Mesenchymal stem cell (in vitro differentiated cells and primary cell): ENCODE results near the gene RGS7.
"Not testable (repeated sequence)": the region's sequence is repeated elsewhere in the genome, so short reads cannot be mapped to it uniquely, and the experiment has no call there.

Experiments
- DNase-seq: peaks from one replicate; pipeline ENCODE4 v3.0.0-alpha.2; 2013
- H2AFZ ChIP-seq: one replicate; pipeline ENCODE4 v1.6.1; 2013; ENCODE audit warnings: low read depth, mild to moderate bottlenecking, control low read depth, inconsistent platforms, low read length, moderate library complexity
- H2AK5ac ChIP-seq: 2 replicates; pipeline ENCODE4 v1.6.1; 2013; ENCODE audit warnings: low read length, moderate library complexity, mild to moderate bottlenecking, inconsistent platforms; ENCODE audit not compliant: severe bottlenecking
- H2BK120ac ChIP-seq: one replicate; pipeline ENCODE4 v1.6.1; 2013; ENCODE audit warnings: low read depth, mild to moderate bottlenecking, inconsistent platforms, low read length, moderate library complexity
- H2BK12ac ChIP-seq, 2 experiments: one replicate each; pipeline ENCODE4 v1.6.1; 2013; ENCODE audit warnings: inconsistent platforms in 2 of 2, low read length in 2 of 2, mild to moderate bottlenecking in 2 of 2, moderate library complexity in 2 of 2, control low read depth in 1 of 2
- H2BK15ac ChIP-seq: one replicate; pipeline ENCODE4 v1.6.1; 2013; ENCODE audit warnings: mild to moderate bottlenecking, low read depth, inconsistent platforms; ENCODE audit not compliant: poor library complexity, severe bottlenecking
- H2BK5ac ChIP-seq: 2 replicates; pipeline ENCODE4 v1.6.1; 2013; ENCODE audit warnings: low read depth, mild to moderate bottlenecking, low read length, control low read depth, inconsistent platforms; ENCODE audit not compliant: poor library complexity, severe bottlenecking
- H3K14ac ChIP-seq, 2 experiments: one replicate each; pipeline ENCODE4 v1.6.1; 2013; ENCODE audit warnings: inconsistent platforms in 2 of 2, low read length in 2 of 2, control low read depth in 1 of 2, mild to moderate bottlenecking in 1 of 2, moderate library complexity in 1 of 2
- H3K18ac ChIP-seq, 2 experiments: one replicate each; pipeline ENCODE4 v1.6.1; 2013; ENCODE audit warnings: inconsistent platforms in 2 of 2, low read length in 2 of 2, control low read depth in 1 of 2, low read depth in 1 of 2, mild to moderate bottlenecking in 1 of 2
- H3K23ac ChIP-seq, 2 experiments: one replicate each; pipeline ENCODE4 v1.6.1; 2013; ENCODE audit warnings: inconsistent platforms in 2 of 2, low read length in 2 of 2, mild to moderate bottlenecking in 2 of 2, moderate library complexity in 2 of 2, control low read depth in 1 of 2
- H3K27ac ChIP-seq: 2 replicates; pipeline ENCODE4 v1.5.1; 2013; ENCODE audit warnings: mild to moderate bottlenecking, moderate library complexity, low read length, control low read depth, inconsistent platforms; ENCODE audit not compliant: poor library complexity, severe bottlenecking
- H3K27me3 ChIP-seq, 2 experiments: 2 replicates each; pipeline versions ENCODE4 v1.6.1 to v1.7.0; 2013; ENCODE audit warnings: low read length in 2 of 2, mild to moderate bottlenecking in 2 of 2, moderate library complexity in 2 of 2, control low read depth in 1 of 2, inconsistent platforms in 1 of 2; ENCODE audit not compliant: control insufficient read depth in 1 of 2, insufficient read depth in 1 of 2
- H3K36me3 ChIP-seq, 2 experiments: 2 replicates each; pipeline versions ENCODE4 v1.6.1 to v1.7.0; 2013; ENCODE audit warnings: low read length in 2 of 2, control low read depth in 1 of 2, inconsistent platforms in 1 of 2, low read depth in 1 of 2, mild to moderate bottlenecking in 1 of 2; ENCODE audit not compliant: insufficient read depth in 2 of 2, control insufficient read depth in 1 of 2
- H3K4ac ChIP-seq, 2 experiments: one replicate each; pipeline ENCODE4 v1.6.1; 2013; ENCODE audit warnings: inconsistent platforms in 2 of 2, low read length in 2 of 2, mild to moderate bottlenecking in 2 of 2, moderate library complexity in 2 of 2, control low read depth in 1 of 2, low read depth in 1 of 2
- H3K4me1 ChIP-seq: 2 replicates; pipeline ENCODE4 v1.6.1; 2013; ENCODE audit warnings: low read depth, low read length, control low read depth; ENCODE audit not compliant: control insufficient read depth, insufficient read depth
- H3K4me2 ChIP-seq: 2 replicates; pipeline ENCODE4 v1.6.1; 2013; ENCODE audit warnings: low read length, mild to moderate bottlenecking, inconsistent platforms; ENCODE audit not compliant: poor library complexity, severe bottlenecking
- H3K4me3 ChIP-seq, 2 experiments: 2 replicates each; pipeline versions ENCODE4 v1.5.1 to v1.7.0; 2013; ENCODE audit warnings: low read length in 2 of 2, mild to moderate bottlenecking in 2 of 2, control low read depth in 1 of 2, low read depth in 1 of 2; ENCODE audit not compliant: insufficient read depth in 1 of 2
- H3K79me1 ChIP-seq: replicated peaks from 2 replicates; pipeline ENCODE4 v1.6.1; 2013; ENCODE audit warnings: mild to moderate bottlenecking, control low read depth, low read length, inconsistent platforms; ENCODE audit not compliant: poor library complexity, severe bottlenecking
- H3K9ac ChIP-seq: 2 replicates; pipeline ENCODE4 v1.7.0; 2013; ENCODE audit warnings: mild to moderate bottlenecking, low read length, moderate library complexity
- H3K9me3 ChIP-seq: 2 replicates; pipeline ENCODE4 v1.7.0; 2013; ENCODE audit warnings: mild to moderate bottlenecking, low read length; ENCODE audit not compliant: control insufficient read depth
- H4K8ac ChIP-seq: one replicate; pipeline ENCODE4 v1.6.1; 2013; ENCODE audit warnings: inconsistent platforms, mild to moderate bottlenecking, low read length, moderate library complexity
- H4K91ac ChIP-seq: one replicate; pipeline ENCODE4 v1.6.1; 2013; ENCODE audit warnings: mild to moderate bottlenecking, low read length, inconsistent platforms
- WGBS: methylation state at CpG from one replicate; pipeline ENCODE4 v1.1.7; 2013; ENCODE audit warnings: mixed read lengths; 5-methylcytosine and 5-hydroxymethylcytosine counted together

The RGS7 gene

DNA sequence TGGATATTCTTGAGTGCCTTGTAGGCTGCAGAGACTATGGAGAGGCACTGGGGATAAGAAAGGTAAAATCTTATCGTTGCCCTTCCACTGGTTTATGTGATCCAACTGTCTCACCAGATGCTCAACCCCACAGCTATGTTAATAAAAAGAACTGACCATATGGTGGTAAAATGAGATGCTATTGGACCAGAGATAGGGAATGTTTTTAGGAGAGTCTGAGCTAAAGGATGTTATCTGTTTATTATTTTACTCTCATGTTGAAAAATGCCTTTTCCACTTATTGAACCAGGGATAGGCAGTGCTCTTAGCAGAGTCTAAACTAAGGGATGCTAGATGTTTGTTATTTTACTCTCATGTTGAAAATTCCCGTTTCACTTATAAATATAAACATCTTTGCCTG lies 572.2 kb downstream of the RGS7 start:
- WGBS: 78% methylated on average over 1 of the region's 2 CpGs

DNA sequence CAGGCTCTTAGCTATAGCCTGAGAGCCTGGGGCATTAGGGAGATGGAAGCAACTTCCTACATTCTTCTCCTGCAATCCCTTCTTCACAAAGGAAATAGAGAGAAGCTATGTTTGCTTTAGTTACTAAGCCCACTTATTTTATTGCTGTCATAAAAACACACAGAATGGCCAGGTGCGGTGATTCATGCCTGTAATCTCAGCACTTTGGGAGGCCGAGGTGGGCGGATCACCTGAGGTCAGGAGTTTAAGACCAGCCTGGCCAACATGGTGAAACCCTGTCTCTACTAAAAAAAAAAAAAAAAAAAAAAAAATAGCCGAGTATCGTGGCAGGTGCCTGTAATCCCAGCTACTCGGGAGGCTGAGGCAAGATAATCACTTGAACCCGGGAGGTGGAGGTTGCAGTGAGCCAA lies 573.3 kb downstream of the RGS7 start:
- H3K4me2 ChIP-seq, H3K9ac ChIP-seq, H2BK120ac ChIP-seq, H3K79me1 ChIP-seq, H3K4me1 ChIP-seq, H3K36me3 ChIP-seq, H2AFZ ChIP-seq, H3K23ac ChIP-seq, H4K8ac ChIP-seq, DNase-seq, H2AK5ac ChIP-seq, H3K4ac ChIP-seq, H3K27me3 ChIP-seq, H4K91ac ChIP-seq, H2BK12ac ChIP-seq, H3K9me3 ChIP-seq, H3K14ac ChIP-seq, H3K18ac ChIP-seq, H2BK5ac ChIP-seq, H3K27ac ChIP-seq, H3K4me3 ChIP-seq, H2BK15ac ChIP-seq: not testable (repeated sequence)
- WGBS: 87% methylated on average over 7 of the region's 7 CpGs

More for the DNA sequence above, 572.2 kb downstream of the RGS7 start:
- Histone ChIP-seq H3K14ac (no peak overlapping the region), H3K9ac (no peak overlapping the region), H2AFZ (no peak overlapping the region), H3K4ac (no peak overlapping the region), H2BK5ac (no peak overlapping the region), H3K36me3 (no peaks in the 10 kb centered on the region), H3K4me2 (no peak overlapping the region), H4K8ac (no peak overlapping the region), H3K23ac (no peak overlapping the region), H2BK15ac (no peak overlapping the region), H3K4me1 (no peaks in the 10 kb centered on the region), H2AK5ac (no peak overlapping the region), H2BK12ac (no peak overlapping the region), H2BK120ac (no peak overlapping the region), H3K79me1 (no peaks in the 10 kb centered on the region), H3K27ac (no peak overlapping the region), H3K9me3 (no peaks in the 10 kb centered on the region), H3K27me3 (no peaks in the 10 kb centered on the region), H3K4me3 (no peak overlapping the region), H4K91ac (no peak overlapping the region), H3K18ac (no peak overlapping the region)
- no peak for DNase-seq

DNA sequence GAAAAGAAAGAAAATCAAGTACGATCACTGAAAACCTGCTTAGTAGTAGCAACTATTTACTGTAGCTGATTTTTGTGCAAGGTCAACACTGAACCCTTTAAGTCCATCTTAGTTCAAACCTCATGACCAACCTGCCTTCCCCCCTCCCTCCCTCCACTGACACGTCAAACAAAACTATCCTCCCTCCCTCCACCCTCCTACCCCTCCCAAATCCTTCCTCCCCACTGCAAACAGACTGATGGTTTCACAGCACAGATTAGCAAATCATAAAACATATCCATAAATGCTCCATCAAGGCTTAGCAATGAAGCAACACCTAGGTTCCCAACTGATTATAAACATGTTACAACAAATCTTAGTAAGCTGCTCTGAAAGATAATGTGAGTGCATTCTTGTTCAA lies 580.8 kb downstream of the RGS7 start:
- H3K27me3 ChIP-seq: no peaks in the 10 kb centered on the region
- no peak overlapping the region for H3K14ac ChIP-seq
- no peak overlapping the region for H3K4me3 ChIP-seq
- no peak overlapping the region for H2BK12ac ChIP-seq
- no peak for DNase-seq
- no peaks in the 10 kb centered on the region for H3K79me1 ChIP-seq
- no peak overlapping the region for H2AFZ ChIP-seq
- H3K4me2 ChIP-seq: no peak overlapping the region
- no peak overlapping the region for H2BK5ac ChIP-seq
- no peak overlapping the region for H3K23ac ChIP-seq
- no peaks in the 10 kb centered on the region for H3K4me1 ChIP-seq
- no peak overlapping the region for H2BK120ac ChIP-seq
- H2BK15ac ChIP-seq: no peak overlapping the region
- H2AK5ac ChIP-seq: no peak overlapping the region
- H3K4ac ChIP-seq: no peak overlapping the region
- no peak overlapping the region for H4K8ac ChIP-seq
- H3K9ac ChIP-seq: no peak overlapping the region
- no peaks in the 10 kb centered on the region for H3K36me3 ChIP-seq
- 67% methylated on average over 2 of the region's 2 CpGs for WGBS
- no peaks in the 10 kb centered on the region for H3K9me3 ChIP-seq
- H3K27ac ChIP-seq: no peak overlapping the region
- H3K18ac ChIP-seq: no peak overlapping the region
- no peak overlapping the region for H4K91ac ChIP-seq

DNA sequence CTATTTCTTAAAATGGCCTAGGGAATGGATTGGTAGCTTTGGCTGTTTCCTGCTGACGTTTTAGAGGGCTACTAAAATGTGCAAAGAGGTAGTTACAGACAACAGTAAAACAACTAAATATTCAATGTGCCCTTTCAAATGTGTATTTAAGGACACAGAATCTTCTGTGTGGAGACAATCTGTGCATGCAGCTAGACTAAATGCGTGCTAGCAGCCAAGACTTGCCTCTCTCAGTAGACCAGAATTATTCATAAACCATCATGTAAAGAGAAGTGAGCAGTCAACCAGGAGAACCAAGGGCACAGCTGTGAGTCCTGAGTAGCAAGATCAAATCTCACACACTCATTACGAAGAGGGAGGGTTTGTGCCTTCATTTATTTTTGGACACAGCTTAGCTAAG lies 584.9 kb downstream of the RGS7 start:
- H3K23ac ChIP-seq: no peak overlapping the region

More for the DNA sequence above, 584.9 kb downstream of the RGS7 start:
- H4K91ac ChIP-seq: no peak overlapping the region
- H4K8ac ChIP-seq: no peak overlapping the region
- H3K18ac ChIP-seq: no peak overlapping the region
- no peak overlapping the region for H2BK12ac ChIP-seq
- no peaks in the 10 kb centered on the region for H3K27me3 ChIP-seq
- H3K36me3 ChIP-seq: no peaks in the 10 kb centered on the region
- no peak overlapping the region for H2BK15ac ChIP-seq
- no peak overlapping the region for H2AFZ ChIP-seq
- H3K4me1 ChIP-seq: peaks cover 1% of the 10 kb centered on the region
- H3K9ac ChIP-seq: no peak overlapping the region
- H3K79me1 ChIP-seq: no peaks in the 10 kb centered on the region
- no peak overlapping the region for H3K4me3 ChIP-seq
- no peak for DNase-seq
- no peak overlapping the region for H3K4me2 ChIP-seq
- no peaks in the 10 kb centered on the region for H3K9me3 ChIP-seq
- 92% methylated on average over 3 of the region's 3 CpGs for WGBS
- H3K14ac ChIP-seq: no peak overlapping the region
- no peak overlapping the region for H3K4ac ChIP-seq
- no peak overlapping the region for H3K27ac ChIP-seq
- no peak overlapping the region for H2AK5ac ChIP-seq
- H2BK5ac ChIP-seq: no peak overlapping the region
- H2BK120ac ChIP-seq: no peak overlapping the region
